Fibroblast of pulmonary artery (primary cell): ENCODE data around the gene BPIFB3.
"Not testable (repeated sequence)": the region's sequence is repeated elsewhere in the genome, so short reads cannot be mapped to it uniquely, and the experiment has no call there.

Source experiments
- DNase-seq: peaks from one replicate; pipeline ENCODE4 v3.0.0-alpha.2; 2010; ENCODE audit warnings: low read depth
- H3K4me3 ChIP-seq: replicated peaks from 2 replicates; pipeline ENCODE4 v1.5.1; 2011; ENCODE audit warnings: low read depth, mild to moderate bottlenecking, control low read depth, low read length, moderate library complexity
- TF ChIP-seq, protein P1 (sequence below): IDR thresholded peaks from 2 replicates; pipeline ENCODE4 v1.5.1; 2011; ENCODE audit warnings: mild to moderate bottlenecking, control low read depth, low read length, inconsistent platforms; ENCODE audit errors: missing control alignments

The BPIFB3 gene

DNA sequence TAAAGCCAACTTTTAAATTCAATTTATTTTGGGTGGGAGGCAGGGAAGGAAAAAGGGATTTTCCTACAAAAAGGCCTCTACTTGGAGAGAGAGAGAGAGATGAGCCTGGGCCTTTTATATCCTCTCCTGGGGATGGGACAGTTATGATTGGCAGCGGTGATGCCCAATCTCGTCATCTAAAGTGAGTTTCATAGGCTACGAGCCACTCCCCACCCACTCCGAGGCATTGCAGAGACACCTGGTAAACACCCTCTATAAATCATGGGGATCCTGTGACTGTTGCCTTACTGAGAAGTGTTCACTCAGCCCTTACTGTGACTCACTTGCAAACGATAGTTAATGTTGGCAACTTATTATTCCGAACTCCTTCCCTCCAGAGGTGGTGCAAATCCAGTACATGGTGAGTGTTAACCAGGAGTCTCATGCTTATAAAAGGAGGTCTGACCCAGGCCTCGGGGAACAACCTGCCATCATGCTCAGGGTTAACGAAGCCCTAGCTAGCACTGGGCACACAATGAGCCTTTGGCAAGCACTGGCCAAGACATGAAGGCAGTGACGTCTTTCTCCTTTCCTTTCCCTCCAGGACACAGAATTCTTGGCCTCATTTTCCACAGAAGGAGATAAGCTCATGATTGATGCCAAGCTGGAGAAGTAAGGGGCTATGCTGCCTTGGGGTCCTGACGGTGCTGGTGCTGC lies 46.3 kb downstream of the BPIFB3 start:
- TF ChIP-seq, protein P1, sequence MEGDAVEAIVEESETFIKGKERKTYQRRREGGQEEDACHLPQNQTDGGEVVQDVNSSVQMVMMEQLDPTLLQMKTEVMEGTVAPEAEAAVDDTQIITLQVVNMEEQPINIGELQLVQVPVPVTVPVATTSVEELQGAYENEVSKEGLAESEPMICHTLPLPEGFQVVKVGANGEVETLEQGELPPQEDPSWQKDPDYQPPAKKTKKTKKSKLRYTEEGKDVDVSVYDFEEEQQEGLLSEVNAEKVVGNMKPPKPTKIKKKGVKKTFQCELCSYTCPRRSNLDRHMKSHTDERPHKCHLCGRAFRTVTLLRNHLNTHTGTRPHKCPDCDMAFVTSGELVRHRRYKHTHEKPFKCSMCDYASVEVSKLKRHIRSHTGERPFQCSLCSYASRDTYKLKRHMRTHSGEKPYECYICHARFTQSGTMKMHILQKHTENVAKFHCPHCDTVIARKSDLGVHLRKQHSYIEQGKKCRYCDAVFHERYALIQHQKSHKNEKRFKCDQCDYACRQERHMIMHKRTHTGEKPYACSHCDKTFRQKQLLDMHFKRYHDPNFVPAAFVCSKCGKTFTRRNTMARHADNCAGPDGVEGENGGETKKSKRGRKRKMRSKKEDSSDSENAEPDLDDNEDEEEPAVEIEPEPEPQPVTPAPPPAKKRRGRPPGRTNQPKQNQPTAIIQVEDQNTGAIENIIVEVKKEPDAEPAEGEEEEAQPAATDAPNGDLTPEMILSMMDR, result no peak
- H3K4me3 ChIP-seq, result no peak overlapping the region
- no peak for DNase-seq

GRCh38 chr20:33103556-33103955 lies 49.9 kb downstream of the BPIFB3 start:
- H3K4me3 ChIP-seq, result no peak overlapping the region
- DNase-seq, result no peak
- TF ChIP-seq, protein P1, result no peak

DNA sequence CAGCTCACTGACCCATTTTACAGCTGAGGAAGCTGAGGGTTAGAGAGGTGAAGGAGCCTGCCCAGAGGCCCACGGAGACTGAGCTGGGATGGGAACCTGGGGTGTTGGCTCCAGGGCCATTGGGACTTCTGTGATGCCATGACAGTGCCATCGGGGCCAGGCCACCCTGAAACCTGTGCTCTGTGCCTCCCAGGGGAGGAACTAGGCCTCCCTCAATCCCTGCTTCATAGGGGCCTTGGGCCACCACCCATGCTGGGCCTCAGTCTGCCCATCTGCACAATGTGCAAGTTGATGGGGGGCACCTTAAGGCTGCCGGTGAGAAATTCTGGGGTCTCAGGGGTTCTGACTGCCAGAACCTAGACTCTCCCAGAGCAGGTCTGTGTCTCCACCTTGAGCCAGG lies 50.6 kb downstream of the BPIFB3 start:
- TF ChIP-seq, protein P1, result no peak
- DNase-seq, result no peak
- H3K4me3 ChIP-seq, result no peak overlapping the region

DNA sequence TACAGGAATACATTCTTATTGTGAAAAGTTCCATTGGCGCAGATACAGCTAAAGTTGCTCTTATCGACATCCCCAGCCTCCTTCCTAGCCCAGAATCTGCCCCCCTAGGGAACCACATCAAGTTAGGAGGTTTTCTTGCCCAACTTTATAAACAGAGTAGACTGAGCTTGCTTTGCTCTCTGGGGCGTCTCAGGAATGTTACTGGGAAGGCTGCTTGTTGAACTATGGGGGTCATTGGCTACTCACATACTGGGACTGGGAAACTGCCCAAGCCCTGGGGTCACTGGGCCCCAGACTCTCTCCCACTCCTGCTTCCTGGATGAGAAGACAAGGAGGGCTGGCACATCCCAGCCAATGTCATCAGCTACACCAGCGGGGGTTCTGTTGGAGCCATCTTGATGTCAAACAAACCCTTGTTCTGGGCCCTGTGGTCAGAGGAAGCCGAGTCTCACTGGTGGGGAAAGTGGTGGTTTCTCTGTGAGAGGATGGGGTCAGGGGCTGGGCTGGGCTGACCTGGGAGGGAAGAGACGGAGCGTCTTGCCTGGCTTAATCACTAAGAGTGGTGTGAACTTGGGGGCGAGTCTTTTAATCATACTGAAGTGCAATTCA lies 51.7 kb downstream of the BPIFB3 start:
- TF ChIP-seq, protein P1, result no peak
- no peak overlapping the region for H3K4me3 ChIP-seq
- no peak for DNase-seq

DNA sequence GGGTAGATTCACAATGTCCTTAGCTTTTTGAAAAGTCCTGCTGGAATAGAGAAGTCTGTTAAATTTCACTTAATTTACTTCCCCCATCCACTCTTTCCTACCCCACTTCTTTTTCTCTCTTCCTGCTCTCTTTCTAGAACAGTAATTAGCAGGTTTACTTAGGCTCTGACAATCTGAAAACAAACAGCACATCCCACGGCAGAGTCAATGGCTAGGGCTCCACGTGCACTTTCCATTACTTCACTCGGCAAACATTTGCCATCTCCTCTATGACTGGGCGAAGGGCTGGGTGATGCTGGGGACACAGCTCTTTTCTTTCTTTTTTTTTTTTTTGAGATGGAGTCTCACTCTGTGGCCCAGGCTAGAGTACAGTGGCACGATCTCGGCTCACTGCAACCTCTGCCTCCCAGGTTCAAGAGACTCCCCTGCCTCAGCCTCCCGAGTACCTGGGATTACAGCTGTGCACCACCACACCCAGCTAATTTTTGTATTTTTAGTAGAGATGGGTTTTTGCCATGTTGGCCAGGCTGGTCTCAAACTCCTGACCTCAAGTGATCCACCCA lies 52.4 kb downstream of the BPIFB3 start:
- H3K4me3 ChIP-seq, DNase-seq: not testable (repeated sequence)

GRCh38 chr20:33108661-33109060 lies 55.0 kb downstream of the BPIFB3 start:
- TF ChIP-seq, protein P1, result no peak
- DNase-seq, result no peak
- no peak overlapping the region for H3K4me3 ChIP-seq

GRCh38 chr20:33110147-33110825 lies 56.6 kb downstream of the BPIFB3 start:
- H3K4me3 ChIP-seq, result no peak overlapping the region
- TF ChIP-seq, protein P1, result no peak
- DNase-seq, result no peak
